Measurements from ENCODE around the gene ZFPL1. TPM values are rescaled to one million over a fixed set of nuclear protein-coding genes. Genes with fewer than 3 reads are reported as not detected.

Gene ZFPL1
- total and polyA plus RNA-seq, 3 experiments from 2014 or later: 24.4 to 33.5 (median 30.8) TPM

- Histone ChIP-seq H3K4me1 (ENCODE audit: insufficient read depth, low read length) (peaks cover 12% of the 10 kb centered on the region), H3K27me3 (ENCODE audit: insufficient read depth, low read length, poor library complexity, severe bottlenecking) (no peaks in the 10 kb centered on the region), H3K9me3 (ENCODE audit: low read length) (no peaks in the 10 kb centered on the region), H3K4me3 (ENCODE audit: low read length) (no peak overlapping the region), H3K36me3 (ENCODE audit: insufficient read depth, low read length) (no peaks in the 10 kb centered on the region), H3K27ac (ENCODE audit: low read depth, low read length) (no peak overlapping the region)
- no peak for DNase-seq
- POLR2A ChIA-PET: no interaction called here
- H3K9me3 Mint-ChIP-seq: no peaks in the 10 kb centered on the region
- CTCF ChIA-PET: interaction anchor here (1.0 kb wide), 1 partner anchor 18 kb away, joined by 3 read pairs; no protein-coding TSS in a partner anchor
- H3K36me3 Mint-ChIP-seq: no peaks in the 10 kb centered on the region
- H3K27ac Mint-ChIP-seq: no peak overlapping the region
- H3K4me3 Mint-ChIP-seq: no peak overlapping the region
- peaks cover 0 to under 1% of the 10 kb centered on the region in 2 donors for H3K27me3 Mint-ChIP-seq
- peaks cover 9 to 12% (median 10%) of the 10 kb centered on the region in 3 donors for H3K4me1 Mint-ChIP-seq
These were observed 27.0 kb upstream of the ZFPL1 start for GRCh38 chr11:65056999-65057398.

- no peaks in the 10 kb centered on the region for H3K9me3 ChIP-seq (ENCODE audit: low read length)
- H3K36me3 ChIP-seq (ENCODE audit: insufficient read depth, low read length): no peaks in the 10 kb centered on the region
- H3K27me3 ChIP-seq (ENCODE audit: insufficient read depth, low read length, poor library complexity, severe bottlenecking): no peaks in the 10 kb centered on the region
- Mint-ChIP-seq H3K27me3 (peaks cover 0 to 4% of the 10 kb centered on the region in 2 donors), H3K4me3 (no peak overlapping the region), H3K27ac (no peak overlapping the region), H3K36me3 (no peaks in the 10 kb centered on the region), H3K9me3 (no peaks in the 10 kb centered on the region), H3K4me1 (peaks cover 9 to 12% (median 10%) of the 10 kb centered on the region in 3 donors)
- H3K4me3 ChIP-seq (ENCODE audit: low read length): no peak overlapping the region
- DNase-seq: no peak
- no peak overlapping the region for H3K27ac ChIP-seq (ENCODE audit: low read depth, low read length)
- ChIA-PET CTCF (interaction anchor here (1.0 kb wide), 1 partner anchor 17 kb away, joined by 3 read pairs; no protein-coding TSS in a partner anchor), POLR2A (interaction anchor here (0.6 kb wide), 1 partner anchor 46 kb away, joined by 3 read pairs; no protein-coding TSS in a partner anchor)
- H3K4me1 ChIP-seq (ENCODE audit: insufficient read depth, low read length): peaks cover 12% of the 10 kb centered on the region
These were observed 26.5 kb upstream of the ZFPL1 start for GRCh38 chr11:65057526-65057925.

DNA sequence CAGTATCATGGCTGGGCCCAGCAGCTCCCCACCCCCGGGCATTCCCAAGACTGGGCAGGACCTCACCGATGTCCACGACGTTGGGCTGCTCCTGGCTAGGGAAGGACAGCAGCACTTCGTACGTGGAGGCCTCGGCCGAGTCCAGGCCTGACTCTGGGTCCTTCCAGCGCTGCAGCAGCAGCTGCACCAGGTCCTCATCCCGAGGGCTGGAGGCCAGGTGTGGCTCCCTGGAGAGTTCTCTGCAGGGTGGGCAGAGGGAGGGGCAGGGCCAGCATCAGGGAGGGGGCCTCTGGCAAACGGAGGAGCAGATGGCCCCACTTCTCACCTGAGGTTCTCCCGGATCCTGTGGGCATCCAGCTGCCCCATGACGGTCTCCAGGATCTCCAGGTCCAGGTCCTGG is 26.0 kb upstream of the ZFPL1 start:
- no peak overlapping the region for H3K27ac Mint-ChIP-seq
- Histone ChIP-seq H3K27ac (ENCODE audit: low read depth, low read length) (no peak overlapping the region), H3K4me3 (ENCODE audit: low read length) (no peak overlapping the region), H3K9me3 (ENCODE audit: low read length) (no peaks in the 10 kb centered on the region), H3K4me1 (ENCODE audit: insufficient read depth, low read length) (peaks cover 12% of the 10 kb centered on the region), H3K36me3 (ENCODE audit: insufficient read depth, low read length) (no peaks in the 10 kb centered on the region), H3K27me3 (ENCODE audit: insufficient read depth, low read length, poor library complexity, severe bottlenecking) (no peaks in the 10 kb centered on the region)
- DNase-seq: no peak
- ChIA-PET POLR2A (interaction anchor here (0.6 kb wide), 1 partner anchor 47 kb away, joined by 3 read pairs; no protein-coding TSS in a partner anchor), CTCF (no interaction called here)
- peaks cover 0 to 8% of the 10 kb centered on the region in 2 donors for H3K27me3 Mint-ChIP-seq
- H3K36me3 Mint-ChIP-seq: no peaks in the 10 kb centered on the region
- H3K4me3 Mint-ChIP-seq: no peak overlapping the region
- peaks cover 9 to 12% (median 10%) of the 10 kb centered on the region in 3 donors for H3K4me1 Mint-ChIP-seq
- no peaks in the 10 kb centered on the region for H3K9me3 Mint-ChIP-seq

DNA sequence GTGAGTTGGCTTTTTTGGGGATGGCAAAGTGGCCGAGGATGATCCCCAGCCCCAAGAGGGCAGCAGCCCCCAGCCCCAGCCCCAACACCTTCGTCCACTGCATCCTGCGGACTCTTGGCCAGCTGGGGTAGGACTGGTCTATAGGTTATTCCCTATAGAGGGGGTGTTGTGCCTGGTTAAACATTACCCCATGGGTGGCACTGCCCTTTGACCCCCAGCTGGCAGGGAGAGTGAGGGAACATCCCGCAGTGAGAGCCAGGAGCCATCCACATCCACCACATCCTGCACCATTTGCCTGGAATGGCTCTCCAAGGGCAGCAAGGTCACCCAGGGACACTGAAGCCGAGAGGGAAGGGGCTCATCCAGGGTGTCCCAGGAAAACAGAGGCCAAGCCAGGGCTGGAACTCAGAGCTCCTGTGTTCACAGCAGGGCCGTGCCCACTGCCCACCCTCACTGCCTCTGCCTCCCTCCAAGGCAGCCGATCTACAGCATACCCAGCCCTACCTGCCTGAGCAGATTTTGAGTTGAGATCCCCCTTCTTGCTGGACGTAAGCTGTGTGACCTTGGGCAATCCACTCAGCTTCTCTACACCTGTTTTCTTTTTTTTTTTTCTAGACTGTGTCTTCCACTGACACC is 25.5 kb upstream of the ZFPL1 start, which contains the start of gene NAALADL1:
TSS of gene NAALADL1 (minus strand) at position 135 of the 636 bp plus-strand sequence. CDS start at position 103, 32 bp downstream.
- Histone ChIP-seq H3K27ac (ENCODE audit: low read depth, low read length) (no peak within 1 kb of the TSS), H3K4me3 (ENCODE audit: low read length) (no peak within 1 kb of the TSS), H3K27me3 (ENCODE audit: insufficient read depth, low read length, poor library complexity, severe bottlenecking) (no peaks in the 10 kb centered on the region), H3K9me3 (ENCODE audit: low read length) (no peaks in the 10 kb centered on the region), H3K36me3 (ENCODE audit: insufficient read depth, low read length) (no peaks in the 10 kb centered on the region), H3K4me1 (ENCODE audit: insufficient read depth, low read length) (peaks cover 11% of the 10 kb centered on the region)
- Mint-ChIP-seq H3K27ac (peak within 1 kb of the TSS in 1 of 8 donors; percentile 43), H3K9me3 (no peaks in the 10 kb centered on the region), H3K4me1 (peaks cover 9 to 10% (median 10%) of the 10 kb centered on the region in 3 donors), H3K36me3 (no peaks in the 10 kb centered on the region), H3K4me3 (no peak within 1 kb of the TSS), H3K27me3 (peaks cover 0 to 8% of the 10 kb centered on the region in 2 donors)
- DNase-seq: no peak
- CTCF ChIA-PET: no interaction called here
- POLR2A ChIA-PET: no interaction called here

GRCh38 chr11:65059523-65059922 is 24.5 kb upstream of the ZFPL1 start:
- H3K27ac ChIP-seq (ENCODE audit: low read depth, low read length): no peak overlapping the region
- no peak for DNase-seq
- no peak overlapping the region for H3K4me3 Mint-ChIP-seq
- no peaks in the 10 kb centered on the region for H3K27me3 ChIP-seq (ENCODE audit: insufficient read depth, low read length, poor library complexity, severe bottlenecking)
- H3K4me1 ChIP-seq (ENCODE audit: insufficient read depth, low read length): peaks cover 1% of the 10 kb centered on the region
- ChIA-PET CTCF (no interaction called here), POLR2A (no interaction called here)
- H3K36me3 Mint-ChIP-seq: no peaks in the 10 kb centered on the region
- H3K4me3 ChIP-seq (ENCODE audit: low read length): no peak overlapping the region
- H3K36me3 ChIP-seq (ENCODE audit: insufficient read depth, low read length): no peaks in the 10 kb centered on the region
- H3K9me3 Mint-ChIP-seq: no peaks in the 10 kb centered on the region
- H3K27me3 Mint-ChIP-seq: peaks cover 0 to 8% of the 10 kb centered on the region in 2 donors
- no peak overlapping the region for H3K27ac Mint-ChIP-seq
- H3K4me1 Mint-ChIP-seq: peaks cover 0 to 2% (median 0%) of the 10 kb centered on the region in 3 donors
- no peaks in the 10 kb centered on the region for H3K9me3 ChIP-seq (ENCODE audit: low read length)

- Mint-ChIP-seq H3K4me3 (no peak overlapping the region), H3K27me3 (peaks cover 0 to 8% of the 10 kb centered on the region in 2 donors), H3K36me3 (no peaks in the 10 kb centered on the region), H3K4me1 (peaks cover 0 to 2% (median 0%) of the 10 kb centered on the region in 3 donors), H3K27ac (no peak overlapping the region), H3K9me3 (no peaks in the 10 kb centered on the region)
- Histone ChIP-seq H3K4me3 (ENCODE audit: low read length) (no peak overlapping the region), H3K27ac (ENCODE audit: low read depth, low read length) (no peak overlapping the region), H3K9me3 (ENCODE audit: low read length) (no peaks in the 10 kb centered on the region), H3K27me3 (ENCODE audit: insufficient read depth, low read length, poor library complexity, severe bottlenecking) (no peaks in the 10 kb centered on the region), H3K4me1 (ENCODE audit: insufficient read depth, low read length) (no peaks in the 10 kb centered on the region), H3K36me3 (ENCODE audit: insufficient read depth, low read length) (no peaks in the 10 kb centered on the region)
- DNase-seq: no peak
- ChIA-PET CTCF (no interaction called here), POLR2A (no interaction called here)
These were observed 23.8 kb upstream of the ZFPL1 start for GRCh38 chr11:65059959-65060824.

GRCh38 chr11:65060913-65061408 is 23.1 kb upstream of the ZFPL1 start:
- H3K4me3 Mint-ChIP-seq: no peak overlapping the region
- no peaks in the 10 kb centered on the region for H3K9me3 Mint-ChIP-seq
- CTCF ChIA-PET: no interaction called here
- peak overlapping the region in 2 of 8 donors; percentile 55 to 82 for H3K27ac Mint-ChIP-seq
- no peaks in the 10 kb centered on the region for H3K36me3 ChIP-seq (ENCODE audit: insufficient read depth, low read length)
- peaks cover 0 to 2% (median 0%) of the 10 kb centered on the region in 3 donors for H3K4me1 Mint-ChIP-seq
- H3K27ac ChIP-seq (ENCODE audit: low read depth, low read length): no peak overlapping the region
- H3K4me1 ChIP-seq (ENCODE audit: insufficient read depth, low read length): no peaks in the 10 kb centered on the region
- no peak overlapping the region for H3K4me3 ChIP-seq (ENCODE audit: low read length)
- DNase-seq: no peak
- peaks cover 0 to 8% of the 10 kb centered on the region in 2 donors for H3K27me3 Mint-ChIP-seq
- no peaks in the 10 kb centered on the region for H3K27me3 ChIP-seq (ENCODE audit: insufficient read depth, low read length, poor library complexity, severe bottlenecking)
- H3K9me3 ChIP-seq (ENCODE audit: low read length): no peaks in the 10 kb centered on the region
- POLR2A ChIA-PET: no interaction called here
- H3K36me3 Mint-ChIP-seq: no peaks in the 10 kb centered on the region

- H3K4me3 ChIP-seq (ENCODE audit: low read length): no peak overlapping the region
- Mint-ChIP-seq H3K4me1 (peaks cover 0 to 2% (median 0%) of the 10 kb centered on the region in 3 donors), H3K9me3 (no peaks in the 10 kb centered on the region), H3K27ac (no peak overlapping the region), H3K36me3 (no peaks in the 10 kb centered on the region), H3K4me3 (no peak overlapping the region), H3K27me3 (peaks cover 0 to 8% of the 10 kb centered on the region in 2 donors)
- no peaks in the 10 kb centered on the region for H3K36me3 ChIP-seq (ENCODE audit: insufficient read depth, low read length)
- H3K9me3 ChIP-seq (ENCODE audit: low read length): no peaks in the 10 kb centered on the region
- H3K4me1 ChIP-seq (ENCODE audit: insufficient read depth, low read length): no peaks in the 10 kb centered on the region
- H3K27me3 ChIP-seq (ENCODE audit: insufficient read depth, low read length, poor library complexity, severe bottlenecking): no peaks in the 10 kb centered on the region
- ChIA-PET CTCF (no interaction called here), POLR2A (no interaction called here)
- no peak for DNase-seq
- no peak overlapping the region for H3K27ac ChIP-seq (ENCODE audit: low read depth, low read length)
These were observed 20.5 kb upstream of the ZFPL1 start for GRCh38 chr11:65063532-65063931.

All from CD8-positive, alpha-beta memory T cell (primary cell).